Middle frontal gyrus (tissue), 1 donor: ENCODE results near the gene SNRPA.
A peak's percentile ranks its signal among the peaks of the same experiment; 100 is the strongest.
"Not testable (repeated sequence)": the region's sequence is repeated elsewhere in the genome, so short reads cannot be mapped to it uniquely, and the experiment has no call there.

Source experiments
- DNase-seq: peaks from one replicate; pipeline ENCODE4 v3.0.0-alpha.2; 2015; ENCODE audit warnings: low spot score; ENCODE audit errors: extremely low spot score

SNRPA gene

DNA sequence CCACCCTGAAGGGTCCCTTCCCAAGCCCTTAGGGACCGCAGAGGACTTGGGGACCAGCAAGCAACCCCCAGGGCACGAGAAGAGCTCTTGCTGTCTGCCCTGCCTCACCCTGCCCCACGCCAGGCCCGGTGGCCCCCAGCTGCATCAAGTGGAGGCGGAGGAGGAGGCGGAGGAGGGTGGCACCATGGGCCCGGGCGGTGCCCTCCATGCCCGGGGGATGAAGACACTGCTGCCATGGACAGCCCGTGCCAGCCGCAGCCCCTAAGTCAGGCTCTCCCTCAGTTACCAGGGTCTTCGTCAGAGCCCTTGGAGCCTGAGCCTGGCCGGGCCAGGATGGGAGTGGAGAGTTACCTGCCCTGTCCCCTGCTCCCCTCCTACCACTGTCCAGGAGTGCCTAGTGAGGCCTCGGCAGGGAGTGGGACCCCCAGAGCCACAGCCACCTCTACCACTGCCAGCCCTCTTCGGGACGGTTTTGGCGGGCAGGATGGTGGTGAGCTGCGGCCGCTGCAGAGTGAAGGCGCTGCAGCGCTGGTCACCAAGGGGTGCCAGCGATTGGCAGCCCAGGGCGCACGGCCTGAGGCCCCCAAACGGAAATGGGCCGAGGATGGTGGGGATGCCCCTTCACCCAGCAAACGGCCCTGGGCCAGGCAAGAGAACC is 49.5 kb downstream of the SNRPA start:
- no peak for DNase-seq

DNA sequence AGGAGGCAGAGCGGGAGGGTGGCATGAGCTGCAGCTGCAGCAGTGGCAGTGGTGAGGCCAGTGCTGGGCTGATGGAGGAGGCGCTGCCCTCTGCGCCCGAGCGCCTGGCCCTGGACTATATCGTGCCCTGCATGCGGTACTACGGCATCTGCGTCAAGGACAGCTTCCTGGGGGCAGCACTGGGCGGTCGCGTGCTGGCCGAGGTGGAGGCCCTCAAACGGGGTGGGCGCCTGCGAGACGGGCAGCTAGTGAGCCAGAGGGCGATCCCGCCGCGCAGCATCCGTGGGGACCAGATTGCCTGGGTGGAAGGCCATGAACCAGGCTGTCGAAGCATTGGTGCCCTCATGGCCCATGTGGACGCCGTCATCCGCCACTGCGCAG is 50.0 kb downstream of the SNRPA start:
- DNase-seq: no peak

DNA sequence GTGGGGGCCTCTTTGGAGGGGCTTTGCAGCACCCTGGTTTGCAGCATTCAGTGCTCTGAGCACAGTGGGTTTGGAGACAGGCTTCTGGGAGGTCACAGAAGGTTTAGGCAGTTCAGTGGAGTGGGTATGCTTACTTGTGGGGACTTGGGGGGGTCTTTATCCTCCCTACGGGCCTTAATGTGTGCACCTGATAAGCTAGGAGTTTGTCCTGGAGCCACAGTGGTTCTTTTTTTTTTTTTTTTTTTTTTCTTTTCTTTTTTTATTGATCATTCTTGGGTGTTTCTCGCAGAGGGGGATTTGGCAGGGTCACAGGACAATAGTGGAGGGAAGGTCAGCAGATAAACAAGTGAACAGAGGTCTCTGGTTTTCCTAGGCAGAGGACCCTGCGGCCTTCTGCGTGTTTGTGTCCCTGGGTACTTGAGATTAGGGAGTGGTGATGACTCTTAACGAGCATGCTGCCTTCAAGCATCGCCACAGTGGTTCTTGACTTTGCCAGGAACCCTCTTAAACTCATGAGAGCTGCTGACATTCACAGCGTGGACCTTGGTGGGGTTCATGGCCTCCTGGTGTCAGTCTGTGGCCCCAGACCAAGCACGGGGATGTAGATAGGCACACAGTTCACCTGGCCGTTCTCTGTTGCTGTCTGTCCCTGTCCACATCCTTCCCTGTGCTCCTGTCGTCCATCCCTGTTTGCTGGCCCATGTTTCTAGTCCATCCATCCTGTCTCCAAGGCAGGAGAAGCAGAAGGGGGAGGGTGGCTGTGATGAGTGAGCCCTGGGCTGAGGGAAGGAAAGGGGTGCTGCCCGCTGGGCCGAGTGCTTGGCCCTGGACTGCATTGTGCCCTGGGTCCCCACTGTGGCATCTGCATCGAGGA is 50.7 kb downstream of the SNRPA start:
- DNase-seq: no peak

DNA sequence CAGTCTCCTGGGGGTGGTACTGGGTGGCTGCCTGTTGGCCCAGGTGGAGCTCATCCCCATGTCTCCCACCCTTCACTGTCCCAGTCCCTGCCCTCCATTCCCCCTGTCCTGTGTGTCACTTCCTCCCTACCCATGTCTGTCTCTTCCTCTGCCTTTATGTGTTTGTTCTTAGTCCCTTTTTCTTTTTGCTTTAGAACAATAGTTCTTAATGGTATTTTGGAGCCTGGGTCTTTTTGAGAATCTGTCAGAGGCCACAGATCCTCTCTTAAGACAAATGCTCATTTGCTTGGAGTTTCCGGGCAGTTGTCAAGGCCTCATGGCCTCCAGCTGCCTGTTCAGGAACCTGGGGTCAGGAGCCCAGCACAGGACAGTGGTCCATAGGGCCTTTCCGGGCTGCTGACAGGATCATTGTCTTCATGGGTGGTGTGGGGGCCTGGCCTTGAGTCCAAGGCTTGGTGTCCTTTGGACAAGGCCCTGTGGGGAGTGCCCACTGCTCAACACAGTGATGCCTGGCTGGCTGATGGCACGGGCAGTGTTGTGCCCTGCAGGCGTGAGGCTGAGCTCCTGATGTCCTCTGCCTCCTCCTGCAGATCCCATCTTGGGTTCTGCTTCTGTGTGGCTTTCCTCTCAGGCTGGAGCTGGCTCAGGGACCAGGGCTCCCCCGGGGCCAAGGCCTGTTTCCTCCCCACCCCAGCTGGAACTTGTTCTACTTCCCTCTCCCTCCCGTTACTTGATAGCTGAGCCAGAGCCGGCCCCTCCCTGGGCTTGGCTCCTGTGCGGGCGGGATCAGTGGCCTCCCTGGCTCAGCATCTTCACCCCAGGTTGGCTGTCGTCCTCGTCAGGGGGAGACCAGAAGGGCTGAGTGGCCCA is 51.5 kb downstream of the SNRPA start:
- no peak for DNase-seq

DNA sequence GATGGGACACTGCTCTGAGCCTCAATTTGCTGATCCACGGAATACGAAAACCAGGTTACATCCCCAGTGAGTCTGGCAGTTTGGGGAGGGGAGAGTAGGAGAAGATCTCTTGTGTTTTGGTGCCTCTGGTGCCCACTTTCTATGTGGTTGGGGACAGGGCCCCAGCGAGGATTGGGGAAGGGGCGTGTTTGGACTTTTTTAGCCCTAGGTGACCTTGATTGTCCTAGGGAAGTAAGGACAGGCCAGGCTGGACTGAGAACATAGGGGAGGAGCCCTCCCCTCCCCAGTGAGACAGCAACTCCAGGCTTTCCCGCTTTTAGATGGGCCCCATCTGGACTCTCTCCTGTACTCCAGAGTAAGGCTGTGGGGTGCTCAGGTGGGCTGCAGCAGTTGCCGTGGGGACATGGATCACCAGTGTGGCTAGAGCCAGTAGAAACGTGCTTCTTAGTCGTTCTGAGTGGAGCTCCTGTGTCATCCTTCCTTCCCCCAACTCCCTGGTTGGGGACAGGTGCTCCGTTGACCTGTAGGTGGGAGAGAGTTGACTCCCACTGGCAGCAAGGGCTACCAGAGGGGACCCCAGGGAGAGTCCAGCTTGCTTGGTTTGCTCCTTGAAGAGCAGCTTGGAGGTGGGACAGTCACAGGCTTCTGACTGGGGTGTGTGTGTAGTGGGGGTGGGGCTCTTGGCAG is 52.3 kb downstream of the SNRPA start:
- no peak for DNase-seq

DNA sequence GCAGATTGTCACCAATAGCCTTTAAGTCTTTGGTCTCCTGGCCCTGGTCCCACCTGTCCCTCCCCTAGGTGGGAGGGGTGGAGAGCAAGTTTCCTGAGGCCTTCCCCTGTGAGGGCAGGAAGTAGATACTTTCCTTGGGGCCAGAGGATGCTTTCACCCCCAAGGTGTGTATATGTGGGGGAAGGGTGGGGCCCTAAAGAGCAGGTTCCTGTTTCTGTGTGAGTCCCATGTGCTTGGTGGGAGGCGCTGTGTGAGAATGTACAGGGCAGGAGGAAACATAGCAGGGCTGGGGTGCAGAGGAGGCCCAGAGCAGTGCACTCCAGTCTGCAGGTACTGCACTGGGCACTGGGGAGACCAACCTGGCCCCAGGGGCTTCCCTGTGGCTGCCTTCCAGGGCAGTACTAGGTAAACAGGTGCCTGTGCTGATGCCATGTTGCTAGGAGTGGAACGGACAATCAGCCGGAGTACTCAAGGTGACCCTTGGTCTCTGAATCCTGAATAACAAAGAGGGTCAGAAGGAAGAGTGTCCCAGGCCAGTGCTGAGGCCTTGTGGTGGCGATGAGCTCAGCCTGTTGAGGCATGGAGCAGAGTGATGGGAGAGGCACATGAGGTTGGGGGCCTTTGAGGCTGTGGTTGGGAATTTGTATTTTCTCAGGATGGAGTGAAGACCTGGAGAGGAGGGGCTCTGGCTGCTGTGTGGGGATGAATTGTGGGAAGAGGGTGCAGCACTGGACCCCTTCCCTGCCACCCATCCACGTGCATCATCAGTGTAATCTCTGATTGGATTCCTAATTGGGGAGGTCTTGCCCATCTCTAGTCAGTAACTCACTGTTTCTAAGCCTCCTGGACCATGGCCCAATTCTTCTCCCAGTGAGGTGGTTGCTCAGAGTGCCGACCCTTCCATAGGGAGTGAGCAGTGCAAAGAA is 53.1 kb downstream of the SNRPA start:
- DNase-seq: no peak

DNA sequence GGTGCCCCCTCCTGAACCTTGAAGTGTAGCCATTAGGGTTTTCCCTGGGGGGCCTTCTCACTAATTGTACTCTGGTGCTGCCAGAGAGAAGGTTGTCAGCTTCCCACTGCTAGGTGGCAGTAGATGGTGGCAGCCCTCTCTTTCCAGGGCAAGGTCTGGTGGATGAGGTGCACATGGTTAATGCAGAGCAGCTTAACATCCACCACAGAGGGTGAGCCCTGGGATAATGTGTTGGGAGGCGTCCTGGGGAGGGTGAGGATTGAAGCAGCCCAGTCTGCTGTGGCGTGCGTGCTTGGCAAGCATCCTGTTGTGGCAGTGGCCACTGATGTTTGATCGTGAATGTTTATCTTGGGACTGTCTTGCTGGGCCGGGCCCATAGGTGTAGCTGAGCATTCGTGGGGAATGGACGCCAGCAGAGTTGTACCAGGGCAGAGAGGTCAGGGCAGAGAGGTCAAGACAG is 53.8 kb downstream of the SNRPA start:
- no peak for DNase-seq

DNA sequence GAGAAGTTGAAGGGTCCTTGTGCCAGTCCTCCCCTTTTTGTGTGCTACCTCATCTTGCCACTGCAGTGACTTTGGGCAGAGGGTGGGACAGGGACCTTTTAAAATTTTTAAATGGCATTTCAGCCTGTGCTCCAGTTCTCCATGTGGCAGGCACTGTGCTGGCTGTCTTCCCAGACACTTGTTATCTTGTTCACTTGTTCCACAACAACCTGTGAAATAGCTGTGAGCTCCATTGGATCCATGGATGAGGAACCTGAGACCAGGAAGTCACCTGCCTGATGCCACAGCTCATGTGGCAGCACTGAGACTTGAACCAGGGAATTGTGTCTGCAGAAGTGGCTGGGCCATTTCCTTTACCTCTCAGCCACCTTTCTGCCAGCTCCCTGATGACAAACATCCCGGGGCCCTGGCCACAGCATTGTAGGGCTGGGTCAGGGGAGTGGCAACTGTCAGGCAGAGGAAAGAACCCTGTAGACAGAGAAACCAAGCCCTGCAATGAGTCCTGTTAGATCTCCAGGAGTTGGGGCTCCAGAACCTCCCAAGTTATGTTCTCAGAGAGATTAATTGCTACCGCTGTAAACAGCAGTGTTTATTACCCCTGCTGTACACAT is 54.4 kb downstream of the SNRPA start:
- DNase-seq: no peak

DNA sequence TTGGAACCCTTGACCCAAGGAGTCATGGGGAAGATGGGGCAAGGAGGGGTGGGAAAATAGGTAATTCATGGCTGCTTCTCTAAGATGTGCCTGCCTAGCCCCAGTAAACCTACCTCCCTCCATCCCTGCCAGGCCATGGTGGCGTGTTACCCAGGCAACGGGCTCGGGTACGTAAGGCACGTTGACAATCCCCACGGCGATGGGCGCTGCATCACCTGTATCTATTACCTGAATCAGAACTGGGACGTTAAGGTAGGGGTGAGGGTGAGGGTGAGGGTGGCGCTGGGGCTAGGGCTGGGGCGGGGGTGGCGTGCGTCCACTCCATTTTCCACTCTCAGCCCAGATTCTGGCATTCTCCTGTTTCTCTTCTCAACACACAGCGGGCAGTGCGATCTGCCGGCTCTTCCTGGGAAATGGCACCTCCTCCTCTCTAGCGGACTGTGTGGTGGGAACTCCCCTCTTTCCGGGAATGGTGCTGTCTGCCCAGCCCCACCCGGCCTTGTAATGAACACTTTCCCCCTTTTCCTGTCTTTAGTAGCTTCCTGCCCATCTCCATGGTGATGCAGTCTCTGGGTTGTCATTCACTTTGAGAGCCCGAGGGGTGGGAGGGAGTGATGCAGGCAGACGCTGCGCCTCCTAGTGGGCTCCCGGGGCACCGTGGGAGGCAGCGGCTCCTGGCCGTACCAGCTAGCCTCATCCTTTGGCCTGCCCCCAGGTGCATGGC is 55.6 kb downstream of the SNRPA start:
- DNase-seq: peak; percentile 90

DNA sequence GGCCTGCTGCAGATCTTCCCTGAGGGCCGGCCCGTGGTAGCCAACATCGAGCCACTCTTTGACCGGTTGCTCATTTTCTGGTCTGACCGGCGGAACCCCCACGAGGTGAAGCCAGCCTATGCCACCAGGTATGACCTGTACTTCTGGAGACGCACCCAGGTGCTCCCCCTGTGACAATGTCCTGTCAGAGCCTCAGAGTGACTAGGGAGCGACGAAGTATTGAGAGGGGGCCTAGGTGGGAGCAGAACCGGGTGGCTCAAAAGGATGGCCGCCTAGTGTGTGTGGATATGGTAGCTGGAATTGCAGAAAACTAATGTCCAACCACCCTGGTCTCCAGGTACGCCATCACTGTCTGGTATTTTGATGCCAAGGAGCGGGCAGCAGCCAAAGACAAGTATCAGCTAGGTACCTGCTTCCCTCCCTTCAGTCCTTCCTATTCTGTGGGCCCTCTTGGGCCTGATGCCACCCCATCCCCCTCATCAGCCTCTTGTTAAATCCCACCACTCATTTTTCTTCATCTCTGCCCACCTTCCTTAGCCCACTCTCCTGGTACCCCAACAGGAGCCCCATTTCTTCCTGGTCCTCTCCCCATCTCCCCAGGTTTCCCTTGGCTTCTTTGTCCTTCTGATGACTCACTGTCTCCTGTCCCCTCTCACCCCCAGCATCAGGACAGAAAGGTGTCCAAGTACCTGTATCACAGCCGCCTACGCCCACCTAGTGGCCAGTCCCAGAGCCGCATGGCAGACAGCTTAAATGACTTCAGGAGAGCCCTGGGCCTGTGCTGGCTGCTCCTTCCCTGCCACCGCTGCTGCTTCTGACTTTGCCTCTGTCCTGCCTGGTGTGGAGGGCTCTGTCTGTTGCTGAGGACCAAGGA is 56.4 kb downstream of the SNRPA start:
- no peak for DNase-seq

DNA sequence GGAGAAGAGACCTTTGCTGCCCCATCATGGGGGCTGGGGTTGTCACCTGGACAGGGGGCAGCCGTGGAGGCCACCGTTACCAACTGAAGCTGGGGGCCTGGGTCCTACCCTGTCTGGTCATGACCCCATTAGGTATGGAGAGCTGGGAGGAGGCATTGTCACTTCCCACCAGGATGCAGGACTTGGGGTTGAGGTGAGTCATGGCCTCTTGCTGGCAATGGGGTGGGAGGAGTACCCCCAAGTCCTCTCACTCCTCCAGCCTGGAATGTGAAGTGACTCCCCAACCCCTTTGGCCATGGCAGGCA is 57.0 kb downstream of the SNRPA start:
- no peak for DNase-seq

DNA sequence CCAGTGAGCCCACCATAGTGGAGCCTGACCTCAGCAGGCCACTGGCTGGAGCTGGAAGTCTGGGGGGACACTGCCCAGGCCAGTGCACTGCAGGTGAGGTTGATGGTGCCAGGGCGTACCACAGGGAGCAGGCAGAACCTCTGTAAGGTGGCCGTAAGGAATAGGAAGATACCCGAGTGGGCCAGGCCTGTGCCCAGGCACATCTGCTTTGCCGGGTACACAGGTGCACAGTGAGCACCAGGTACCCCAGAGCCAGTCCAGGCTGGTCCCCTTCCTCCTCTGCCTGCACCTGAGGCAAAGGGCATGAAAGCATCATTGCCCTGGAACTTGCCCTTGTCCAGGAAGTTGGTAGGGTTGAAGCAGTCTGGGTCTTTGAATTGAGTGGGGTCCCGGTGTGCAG is 57.5 kb downstream of the SNRPA start:
- DNase-seq: no peak

DNA sequence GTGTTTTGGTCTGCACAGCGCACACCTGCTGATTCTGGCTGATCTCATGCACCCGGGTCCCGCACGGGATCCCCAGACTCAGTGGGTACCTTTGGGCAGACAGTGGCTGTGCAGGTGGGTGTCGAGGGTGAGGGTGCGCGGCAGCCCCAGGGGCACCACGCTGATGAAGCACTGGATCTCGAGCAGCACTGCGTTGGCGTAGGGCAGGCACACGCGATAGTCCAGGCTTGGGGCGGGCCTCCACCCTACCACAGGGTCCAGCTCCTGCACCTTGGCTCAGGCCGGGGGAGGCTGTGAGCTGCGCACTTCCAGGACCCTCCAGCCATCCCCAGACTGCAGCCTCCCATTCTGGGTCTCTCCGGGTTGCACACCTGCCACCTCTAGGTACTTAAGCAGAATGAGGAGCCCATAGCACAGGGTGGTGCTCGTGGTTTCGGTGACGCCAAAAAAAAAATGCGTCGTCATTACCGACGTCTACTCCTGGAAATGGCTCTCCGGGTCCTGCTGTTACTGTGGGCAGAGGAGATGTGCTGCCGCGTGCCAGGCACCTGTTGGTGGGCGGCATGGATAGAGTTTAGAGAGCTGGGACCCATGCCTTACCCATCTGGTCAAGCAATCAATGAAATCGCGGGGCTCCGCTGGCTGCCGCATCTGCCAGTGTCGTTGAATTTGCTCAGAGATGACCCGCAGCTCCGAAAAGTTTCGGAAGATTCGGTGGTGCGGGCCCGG is 58.5 kb downstream of the SNRPA start:
- DNase-seq: no peak

DNA sequence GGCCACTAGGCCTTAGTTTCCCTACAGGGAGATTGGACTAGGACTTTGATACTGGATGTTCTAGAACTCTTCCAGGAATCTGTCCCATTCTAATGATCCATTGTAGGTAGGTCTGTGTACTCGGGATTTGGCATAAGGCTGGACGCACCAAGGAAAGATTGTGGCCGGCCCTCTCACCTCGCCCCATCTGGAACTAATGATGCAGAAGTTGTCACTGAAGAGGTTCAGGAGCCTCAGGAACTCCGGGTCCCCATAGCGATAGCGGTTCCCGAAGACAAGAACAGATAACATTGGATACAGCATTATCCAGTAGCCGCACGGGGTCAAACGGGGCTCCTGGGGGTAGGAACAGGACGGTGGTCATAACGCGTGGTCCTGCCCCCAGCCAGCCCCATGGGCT is 59.2 kb downstream of the SNRPA start:
- no peak for DNase-seq

DNA sequence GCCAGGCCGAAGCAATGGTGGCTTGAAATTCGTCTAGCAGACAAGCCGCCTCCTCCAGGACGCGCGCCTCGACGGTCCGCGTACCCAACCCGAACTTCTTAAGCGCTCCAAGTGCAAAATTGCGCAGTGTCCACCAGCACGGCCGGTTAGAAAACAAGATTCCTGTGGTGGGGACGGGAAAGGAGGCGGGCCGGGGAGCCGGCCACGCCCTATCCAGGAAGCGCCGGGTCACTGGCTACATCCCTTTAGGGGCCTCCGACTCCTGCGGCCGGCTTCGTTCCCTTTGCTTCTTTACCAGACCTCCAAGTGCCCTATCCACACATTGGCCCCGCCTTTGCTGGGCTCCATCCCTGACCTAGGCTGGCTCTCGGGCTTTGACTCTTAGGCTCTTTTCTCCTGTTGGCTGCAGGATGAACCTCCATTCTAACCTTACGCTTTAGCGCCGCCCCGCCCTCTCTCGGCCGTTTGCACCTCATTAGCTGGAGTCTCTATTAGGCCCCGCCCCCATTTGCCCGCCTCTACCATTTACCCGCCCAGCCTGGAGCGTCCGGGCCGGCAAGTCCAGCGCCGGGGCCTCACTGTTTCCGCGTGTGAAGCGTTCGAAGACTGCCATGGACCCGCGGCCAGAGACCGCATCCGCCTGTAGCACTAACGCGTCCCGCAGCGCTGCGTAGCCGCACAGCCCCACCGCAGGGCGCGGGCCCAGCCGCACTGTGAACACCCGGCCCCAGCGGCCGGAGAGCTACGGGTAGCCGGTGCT is 59.8 kb downstream of the SNRPA start:
- DNase-seq: not testable (repeated sequence)

DNA sequence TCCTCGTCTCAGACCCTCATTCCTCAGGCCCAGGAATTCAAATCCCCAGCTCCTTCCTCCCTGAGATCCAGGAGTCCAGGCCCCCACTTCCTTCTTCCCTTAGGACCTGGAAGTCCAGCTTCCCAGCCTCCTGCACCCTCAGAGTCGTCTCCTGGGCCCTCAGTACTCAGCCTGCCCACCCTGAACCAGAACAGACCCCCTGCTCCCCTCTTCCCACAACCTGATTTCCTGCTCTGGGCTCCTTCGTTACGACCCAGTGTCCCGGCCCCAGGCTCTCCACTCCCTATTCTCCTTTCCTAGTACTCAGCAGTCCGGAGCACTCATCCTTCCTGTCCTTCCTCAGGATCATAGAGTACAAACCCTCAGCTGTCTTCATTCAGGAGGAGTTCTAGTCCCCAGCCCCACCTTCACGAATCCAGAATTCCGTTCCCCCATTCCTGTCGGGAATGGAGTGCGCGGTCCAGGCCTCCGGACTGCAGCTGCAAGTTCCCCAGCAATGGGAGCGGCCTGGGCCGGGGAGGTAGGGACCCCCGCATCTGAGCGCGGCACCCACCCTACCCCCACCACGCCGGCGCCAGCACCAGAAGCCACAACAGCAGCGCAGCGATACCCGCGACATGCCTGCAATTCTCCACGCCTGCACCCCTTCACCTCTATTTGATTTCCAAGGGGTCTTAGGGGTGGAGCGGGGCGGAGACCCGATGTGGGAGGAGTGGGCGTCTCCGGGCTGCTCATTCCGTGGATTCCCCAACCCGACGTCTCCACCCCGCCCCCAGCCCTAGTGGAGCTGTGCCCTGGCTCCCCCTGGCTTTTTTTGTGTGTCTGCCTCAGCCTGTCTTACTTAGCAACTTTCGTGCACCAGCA is 60.7 kb downstream of the SNRPA start:
- DNase-seq: no peak
